Measurements from ENCODE around the gene CPED1. TPM values are rescaled to one million over a fixed set of nuclear protein-coding genes. Genes with fewer than 3 reads are reported as not detected.

CPED1 gene
- total and polyA plus RNA-seq, 9 donors, result 6.6 to 26.6 (median 10.8) TPM

- Histone ChIP-seq H3K27ac (ENCODE audit: low read length) (no peak overlapping the region), H3K36me3 (ENCODE audit: control insufficient read depth, insufficient read depth, low read length) (no peaks in the 10 kb centered on the region), H3K9me3 (replicated peaks; ENCODE audit: control insufficient read depth, low read depth, low read length) (no peaks in the 10 kb centered on the region), H3K4me1 (ENCODE audit: control insufficient read depth, insufficient read depth, low read length) (no peaks in the 10 kb centered on the region), H3K27me3 (ENCODE audit: control insufficient read depth, insufficient read depth, low read length) (no peaks in the 10 kb centered on the region), H3K4me3 (ENCODE audit: low read length) (no peak overlapping the region)
- no CpG with 5 or more reads among the region's 2 CpGs for WGBS (ENCODE audit: insufficient coverage)
- peak; percentile 49 for DNase-seq
Observed at GRCh38 chr7:121273467-121274167, 285.1 kb downstream of the CPED1 start.

GRCh38 chr7:121274467-121274866, 286.0 kb downstream of the CPED1 start:
- WGBS (ENCODE audit: insufficient coverage), result no CpG with 5 or more reads among the region's 2 CpGs

GRCh38 chr7:121275204-121275603, 286.7 kb downstream of the CPED1 start:
- Histone ChIP-seq H3K4me3 (ENCODE audit: low read length) (no peak overlapping the region), H3K4me1 (ENCODE audit: control insufficient read depth, insufficient read depth, low read length) (no peaks in the 10 kb centered on the region), H3K9me3 (replicated peaks; ENCODE audit: control insufficient read depth, low read depth, low read length) (no peaks in the 10 kb centered on the region), H3K27me3 (ENCODE audit: control insufficient read depth, insufficient read depth, low read length) (no peaks in the 10 kb centered on the region), H3K27ac (ENCODE audit: low read length) (no peak overlapping the region), H3K36me3 (ENCODE audit: control insufficient read depth, insufficient read depth, low read length) (no peaks in the 10 kb centered on the region)
- no CpG with 5 or more reads among the region's 3 CpGs for WGBS (ENCODE audit: insufficient coverage)
- no peak for DNase-seq

More at GRCh38 chr7:121274467-121274866, 286.0 kb downstream of the CPED1 start:
- no peak for DNase-seq
- no peaks in the 10 kb centered on the region for H3K36me3 ChIP-seq (ENCODE audit: control insufficient read depth, insufficient read depth, low read length)
- H3K4me3 ChIP-seq (ENCODE audit: low read length), result no peak overlapping the region
- no peaks in the 10 kb centered on the region for H3K4me1 ChIP-seq (ENCODE audit: control insufficient read depth, insufficient read depth, low read length)
- H3K27ac ChIP-seq (ENCODE audit: low read length), result no peak overlapping the region
- no peaks in the 10 kb centered on the region for H3K27me3 ChIP-seq (ENCODE audit: control insufficient read depth, insufficient read depth, low read length)
- H3K9me3 ChIP-seq (replicated peaks; ENCODE audit: control insufficient read depth, low read depth, low read length), result no peaks in the 10 kb centered on the region

DNA sequence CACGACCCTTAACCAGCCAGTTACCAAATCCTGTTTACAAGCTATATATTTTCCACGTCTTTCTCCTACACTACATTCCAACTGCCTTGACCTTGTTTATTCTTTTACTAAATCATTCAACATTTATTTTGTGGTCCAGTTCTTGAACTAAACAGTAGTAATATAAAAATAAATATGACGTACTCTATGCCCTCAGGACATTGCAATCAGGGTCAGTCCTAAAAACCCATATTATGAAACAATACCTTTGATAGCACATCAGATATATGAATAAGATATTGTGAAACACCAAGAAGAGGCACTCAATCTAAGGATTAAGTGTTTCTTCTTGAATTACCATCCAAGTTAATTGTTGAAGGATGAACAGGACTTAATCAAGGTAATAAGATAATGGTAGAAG, 287.8 kb downstream of the CPED1 start:
- 80% methylated on average over 2 of the region's 3 CpGs for WGBS (ENCODE audit: insufficient coverage)
- Histone ChIP-seq H3K27ac (ENCODE audit: low read length) (no peak overlapping the region), H3K27me3 (ENCODE audit: control insufficient read depth, insufficient read depth, low read length) (no peaks in the 10 kb centered on the region), H3K9me3 (replicated peaks; ENCODE audit: control insufficient read depth, low read depth, low read length) (no peaks in the 10 kb centered on the region), H3K36me3 (ENCODE audit: control insufficient read depth, insufficient read depth, low read length) (no peaks in the 10 kb centered on the region), H3K4me3 (ENCODE audit: low read length) (no peak overlapping the region), H3K4me1 (ENCODE audit: control insufficient read depth, insufficient read depth, low read length) (no peaks in the 10 kb centered on the region)
- no peak for DNase-seq

DNA sequence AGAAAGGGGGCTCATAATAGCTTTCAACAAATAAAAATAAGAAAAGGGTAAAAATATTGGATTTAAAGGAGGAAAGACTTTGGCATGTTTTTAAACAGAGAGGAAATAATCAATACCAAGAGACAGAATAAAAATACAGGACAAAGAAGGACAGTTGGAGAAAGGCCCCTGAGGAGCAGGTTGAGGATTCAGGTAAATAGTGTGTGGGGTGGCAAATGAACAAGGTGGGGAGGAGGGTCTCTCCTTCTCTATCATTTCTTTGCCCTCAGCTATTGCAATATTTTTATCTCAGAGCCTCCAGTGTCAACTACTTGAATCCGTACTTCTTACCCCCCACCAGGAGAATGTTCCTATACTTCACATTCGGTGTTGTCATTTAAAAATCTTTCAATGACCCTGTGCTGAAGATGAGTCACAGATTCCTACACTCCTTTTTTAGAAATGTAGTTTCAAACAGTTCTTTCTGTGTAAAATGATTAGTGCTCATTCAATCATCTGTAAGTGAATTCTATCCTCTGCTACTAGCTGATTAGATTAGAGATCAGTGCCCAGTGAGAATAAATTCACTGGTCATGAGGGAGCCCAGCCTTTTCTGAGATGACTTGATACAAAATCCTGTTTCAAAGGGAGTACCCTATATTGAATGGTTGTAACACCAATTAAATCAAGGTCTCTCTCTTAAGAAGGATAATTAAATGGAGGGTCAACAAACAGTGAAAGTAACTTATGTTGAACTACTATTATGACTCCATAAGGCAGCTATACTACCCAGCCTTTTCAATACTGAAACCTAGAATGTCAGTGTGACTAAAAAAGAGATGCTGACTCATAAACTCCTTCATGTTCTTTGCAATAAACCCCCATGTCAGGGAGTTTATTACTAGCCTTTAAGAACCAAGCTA, 289.9 kb downstream of the CPED1 start:
- WGBS (ENCODE audit: insufficient coverage), result no CpG with 5 or more reads among the region's 2 CpGs
- Histone ChIP-seq H3K4me1 (ENCODE audit: control insufficient read depth, insufficient read depth, low read length) (no peaks in the 10 kb centered on the region), H3K4me3 (ENCODE audit: low read length) (no peak overlapping the region), H3K36me3 (ENCODE audit: control insufficient read depth, insufficient read depth, low read length) (no peaks in the 10 kb centered on the region), H3K27me3 (ENCODE audit: control insufficient read depth, insufficient read depth, low read length) (no peaks in the 10 kb centered on the region), H3K9me3 (replicated peaks; ENCODE audit: control insufficient read depth, low read depth, low read length) (no peaks in the 10 kb centered on the region), H3K27ac (ENCODE audit: low read length) (no peak overlapping the region)
- no peak for DNase-seq

DNA sequence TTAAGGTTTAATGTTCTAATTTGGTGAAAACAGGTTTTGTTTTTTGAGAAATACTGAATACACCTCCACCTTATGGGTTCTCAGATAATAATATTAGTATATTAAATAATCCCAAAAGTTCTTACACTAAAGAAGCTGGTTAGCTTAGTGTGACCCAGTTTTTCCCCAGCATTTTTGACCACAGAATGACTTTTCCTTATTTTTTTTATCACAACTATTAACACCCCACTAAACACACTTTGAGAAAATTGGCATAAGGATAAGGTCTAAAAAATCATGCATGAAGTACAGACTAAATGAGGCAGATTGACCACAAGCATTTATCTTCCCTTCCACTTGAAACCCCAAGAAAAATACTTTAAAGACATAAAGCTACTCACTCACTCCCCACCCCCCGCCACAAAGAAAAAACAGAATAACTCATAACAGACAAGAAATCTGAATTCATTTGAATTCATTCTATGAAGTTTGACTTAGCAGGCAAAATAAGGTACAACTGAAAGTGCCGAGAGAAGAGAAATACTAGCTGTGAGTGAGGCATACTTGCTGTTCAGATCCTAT, 290.6 kb downstream of the CPED1 start:
- H3K36me3 ChIP-seq (ENCODE audit: control insufficient read depth, insufficient read depth, low read length), result no peaks in the 10 kb centered on the region
- WGBS (ENCODE audit: insufficient coverage), result 88% methylated on average over 1 of the region's 2 CpGs
- H3K4me3 ChIP-seq (ENCODE audit: low read length), result no peak overlapping the region
- H3K4me1 ChIP-seq (ENCODE audit: control insufficient read depth, insufficient read depth, low read length), result no peaks in the 10 kb centered on the region
- H3K9me3 ChIP-seq (replicated peaks; ENCODE audit: control insufficient read depth, low read depth, low read length), result no peaks in the 10 kb centered on the region
- no peaks in the 10 kb centered on the region for H3K27me3 ChIP-seq (ENCODE audit: control insufficient read depth, insufficient read depth, low read length)
- no peak overlapping the region for H3K27ac ChIP-seq (ENCODE audit: low read length)
- DNase-seq, result no peak

DNA sequence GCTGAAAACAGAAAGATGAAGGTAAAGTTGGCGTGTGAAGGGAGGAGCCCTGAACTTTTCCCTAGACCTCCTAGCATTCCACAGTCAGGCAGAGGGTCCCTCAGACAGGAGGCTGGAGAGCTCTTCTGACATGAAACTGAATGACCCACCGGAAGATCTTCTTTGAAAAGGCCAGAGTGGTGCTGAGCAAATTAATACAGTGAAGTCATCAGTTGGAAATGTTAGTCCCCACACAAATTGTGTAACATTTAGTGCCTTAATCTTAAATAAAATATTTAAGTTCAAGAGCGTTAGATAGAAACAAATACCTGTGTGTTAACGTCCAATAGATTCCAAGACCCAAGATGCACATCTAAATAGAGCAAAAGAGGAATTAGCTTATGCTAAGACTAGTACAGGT, 291.3 kb downstream of the CPED1 start:
- Histone ChIP-seq H3K27ac (ENCODE audit: low read length) (no peak overlapping the region), H3K27me3 (ENCODE audit: control insufficient read depth, insufficient read depth, low read length) (no peaks in the 10 kb centered on the region), H3K4me3 (ENCODE audit: low read length) (no peak overlapping the region), H3K9me3 (replicated peaks; ENCODE audit: control insufficient read depth, low read depth, low read length) (peaks cover 4% of the 10 kb centered on the region), H3K4me1 (ENCODE audit: control insufficient read depth, insufficient read depth, low read length) (no peaks in the 10 kb centered on the region), H3K36me3 (ENCODE audit: control insufficient read depth, insufficient read depth, low read length) (no peaks in the 10 kb centered on the region)
- WGBS (ENCODE audit: insufficient coverage), result no CpG with 5 or more reads among the region's 4 CpGs
- no peak for DNase-seq

- no peak for DNase-seq
- Histone ChIP-seq H3K4me3 (ENCODE audit: low read length) (no peak overlapping the region), H3K9me3 (replicated peaks; ENCODE audit: control insufficient read depth, low read depth, low read length) (peaks cover 8% of the 10 kb centered on the region), H3K36me3 (ENCODE audit: control insufficient read depth, insufficient read depth, low read length) (no peaks in the 10 kb centered on the region), H3K4me1 (ENCODE audit: control insufficient read depth, insufficient read depth, low read length) (no peaks in the 10 kb centered on the region), H3K27me3 (ENCODE audit: control insufficient read depth, insufficient read depth, low read length) (no peaks in the 10 kb centered on the region), H3K27ac (ENCODE audit: low read length) (no peak overlapping the region)
- WGBS (ENCODE audit: insufficient coverage), result no CpG with 5 or more reads among the region's 1 CpG
Observed at GRCh38 chr7:121280656-121281055, 292.1 kb downstream of the CPED1 start.

DNA sequence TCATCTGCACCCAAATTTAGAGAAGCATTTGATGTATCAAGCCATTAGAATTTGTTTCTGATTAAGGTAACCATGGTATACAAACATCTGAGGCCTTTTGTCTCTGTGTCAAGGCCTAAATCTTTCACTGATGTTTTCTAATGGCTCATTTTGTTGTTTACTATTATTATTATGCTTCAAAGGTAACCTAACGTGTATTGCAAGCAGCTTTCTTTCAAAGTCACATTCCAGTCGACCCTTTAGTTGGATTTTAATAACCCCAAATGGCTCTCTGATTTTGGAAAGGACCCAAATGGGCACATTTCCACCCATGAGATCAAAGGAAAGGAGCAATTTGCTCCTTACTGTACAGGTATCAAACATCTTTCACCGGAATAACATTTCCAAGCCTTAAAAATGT, 293.6 kb downstream of the CPED1 start:
- Histone ChIP-seq H3K27ac (ENCODE audit: low read length) (no peak overlapping the region), H3K4me1 (ENCODE audit: control insufficient read depth, insufficient read depth, low read length) (no peaks in the 10 kb centered on the region), H3K4me3 (ENCODE audit: low read length) (no peak overlapping the region), H3K27me3 (ENCODE audit: control insufficient read depth, insufficient read depth, low read length) (no peaks in the 10 kb centered on the region), H3K9me3 (replicated peaks; ENCODE audit: control insufficient read depth, low read depth, low read length) (peaks cover 8% of the 10 kb centered on the region), H3K36me3 (ENCODE audit: control insufficient read depth, insufficient read depth, low read length) (no peaks in the 10 kb centered on the region)
- WGBS (ENCODE audit: insufficient coverage), result no CpG with 5 or more reads among the region's 3 CpGs
- no peak for DNase-seq

GRCh38 chr7:121285066-121285667, 296.7 kb downstream of the CPED1 start:
- H3K36me3 ChIP-seq (ENCODE audit: control insufficient read depth, insufficient read depth, low read length), result no peaks in the 10 kb centered on the region

More at GRCh38 chr7:121285066-121285667, 296.7 kb downstream of the CPED1 start:
- Histone ChIP-seq H3K9me3 (replicated peaks; ENCODE audit: control insufficient read depth, low read depth, low read length) (peaks cover 8% of the 10 kb centered on the region), H3K4me1 (ENCODE audit: control insufficient read depth, insufficient read depth, low read length) (no peaks in the 10 kb centered on the region), H3K4me3 (ENCODE audit: low read length) (no peak overlapping the region), H3K27ac (ENCODE audit: low read length) (no peak overlapping the region), H3K27me3 (ENCODE audit: control insufficient read depth, insufficient read depth, low read length) (no peaks in the 10 kb centered on the region)
- WGBS (ENCODE audit: insufficient coverage), result 100% methylated on average over 1 of the region's 1 CpG
- DNase-seq, result no peak
